OCI-LY1 (cell line): ENCODE results near the gene FOXC1.

Experiments used
- H2AFZ ChIP-seq: fragments of 200-600 bp; sonication (generic), shearing (Covaris generic); 2 replicates; pipeline ENCODE4 v1.6.0; 2014; ENCODE audit warnings: antibody characterized with exemption, mild to moderate bottlenecking, low read length
- H3F3A ChIP-seq: fragments of 200-600 bp; sonication (generic), shearing (Covaris generic); 2 replicates; pipeline ENCODE4 v1.6.0; 2014; ENCODE audit warnings: mild to moderate bottlenecking, antibody characterized with exemption, low read length, moderate library complexity; ENCODE audit not compliant: insufficient read depth
- H3K27ac ChIP-seq: fragments of 200-600 bp; sonication (generic); 2 replicates; pipeline ENCODE4 v1.5.1; 2014; ENCODE audit warnings: low read length, mixed run types, mild to moderate bottlenecking, low read depth; ENCODE audit not compliant: poor library complexity, severe bottlenecking
- H3K27me3 ChIP-seq: fragments of 200-600 bp; sonication (generic); 2 replicates; pipeline ENCODE4 v1.6.0; 2014; ENCODE audit warnings: antibody characterized with exemption, mild to moderate bottlenecking, low read length, moderate library complexity; ENCODE audit not compliant: insufficient read depth
- H3K36me3 ChIP-seq: fragments of 200-600 bp; sonication (generic); 2 replicates; pipeline ENCODE4 v1.6.1; 2014; ENCODE audit warnings: mild to moderate bottlenecking, antibody characterized with exemption, low read length, moderate library complexity, mixed read lengths; ENCODE audit not compliant: insufficient read depth
- H3K4me1 ChIP-seq: fragments of 200-600 bp; sonication (generic); 2 replicates; pipeline ENCODE4 v1.5.1; 2014; ENCODE audit warnings: mild to moderate bottlenecking, low read length, moderate library complexity; ENCODE audit not compliant: insufficient read depth, severe bottlenecking
- H3K4me2 ChIP-seq: fragments of 200-600 bp; sonication (generic), shearing (Covaris generic); 2 replicates; pipeline ENCODE4 v1.6.1; 2014; ENCODE audit warnings: low read length
- H3K4me3 ChIP-seq: fragments of 200-600 bp; sonication (generic); 2 replicates; pipeline ENCODE4 v1.5.1; 2014; ENCODE audit warnings: low read length, low read depth, mild to moderate bottlenecking, mixed read lengths; ENCODE audit not compliant: poor library complexity, severe bottlenecking
- H3K79me2 ChIP-seq: fragments of 200-600 bp; shearing (Covaris generic); 2 replicates; pipeline ENCODE4 v1.6.1; 2016; ENCODE audit warnings: mixed run types, low read length, mixed read lengths; ENCODE audit not compliant: insufficient read depth
- H3K9ac ChIP-seq: fragments of 200-600 bp; sonication (generic), shearing (Covaris generic); 2 replicates; pipeline ENCODE4 v1.6.1; 2014; ENCODE audit warnings: mild to moderate bottlenecking, low read length, mixed read lengths
- H3K9me2 ChIP-seq: fragments of 200-600 bp; sonication (generic), shearing (Covaris generic); 2 replicates; pipeline ENCODE4 v1.6.1; 2014; ENCODE audit warnings: low read depth, mild to moderate bottlenecking, low read length, mixed read lengths
- H3K9me3 ChIP-seq: fragments of 200-600 bp; shearing (Covaris generic); 2 replicates; pipeline ENCODE4 v1.6.1; 2014; ENCODE audit warnings: low read length, mixed read lengths
- H4K20me1 ChIP-seq: fragments of 200-600 bp; sonication (generic), shearing (Covaris generic); 2 replicates; pipeline ENCODE4 v1.6.0; 2016; ENCODE audit warnings: mild to moderate bottlenecking, low read length; ENCODE audit not compliant: insufficient read depth
- CTCF ChIP-seq: fragments of 200-600 bp; sonication (generic), shearing (Covaris generic); IDR thresholded peaks from 2 replicates; pipeline ENCODE4 v1.5.1; 2017; ENCODE audit warnings: mild to moderate bottlenecking, antibody characterized with exemption, low read length, moderate library complexity, mixed read lengths
- EZH2 ChIP-seq: fragments of 200-600 bp; sonication (generic), shearing (Covaris generic); IDR thresholded peaks from 2 replicates; pipeline ENCODE4 v1.8.0; 2017; ENCODE audit warnings: borderline replicate concordance, mixed run types, mild to moderate bottlenecking, antibody characterized with exemption, low read length, moderate library complexity, mixed read lengths

The FOXC1 gene

GRCh38 chr6:1600063-1600763, 9.5 kb upstream of the FOXC1 start:
- Histone ChIP-seq H3K36me3 (no peaks in the 10 kb centered on the region), H3K4me3 (no peak overlapping the region), H3K9ac (no peak overlapping the region), H3K9me2 (no peaks in the 10 kb centered on the region), H3K27ac (no peak overlapping the region), H2AFZ (no peak overlapping the region), H3K27me3 (peaks cover 12% of the 10 kb centered on the region; the same call in 1 of the 2 replicates), H3K4me1 (peaks cover 12% of the 10 kb centered on the region), H3K9me3 (no peaks in the 10 kb centered on the region), H3K4me2 (no peak overlapping the region), H4K20me1 (no peaks in the 10 kb centered on the region), H3F3A (no peaks in the 10 kb centered on the region), H3K79me2 (no peaks in the 10 kb centered on the region)
- TF ChIP-seq CTCF (no peak), EZH2 (no peak)

- Histone ChIP-seq H3K79me2 (no peaks in the 10 kb centered on the region), H4K20me1 (no peaks in the 10 kb centered on the region), H3K27ac (no peak overlapping the region), H3K9me2 (no peaks in the 10 kb centered on the region), H3K4me3 (no peak overlapping the region), H3K9ac (no peak overlapping the region), H3K4me1 (peaks cover 17% of the 10 kb centered on the region), H3K27me3 (peaks cover 12% of the 10 kb centered on the region; the same call in 1 of the 2 replicates), H3F3A (no peaks in the 10 kb centered on the region), H2AFZ (no peak overlapping the region), H3K36me3 (no peaks in the 10 kb centered on the region), H3K4me2 (no peak overlapping the region), H3K9me3 (no peaks in the 10 kb centered on the region)
- TF ChIP-seq CTCF (no peak), EZH2 (no peak)
Measured at GRCh38 chr6:1600764-1601157, 9.0 kb upstream of the FOXC1 start.

- no peak overlapping the region for H3K4me3 ChIP-seq
- H3K27me3 ChIP-seq, result peaks cover 12% of the 10 kb centered on the region; the same call in 1 of the 2 replicates
Measured at GRCh38 chr6:1601158-1602048, 8.3 kb upstream of the FOXC1 start.

More at GRCh38 chr6:1601158-1602048, 8.3 kb upstream of the FOXC1 start:
- H3K36me3 ChIP-seq, result no peaks in the 10 kb centered on the region
- H3K4me1 ChIP-seq, result peaks cover 24% of the 10 kb centered on the region
- H3F3A ChIP-seq, result no peaks in the 10 kb centered on the region
- no peaks in the 10 kb centered on the region for H4K20me1 ChIP-seq
- no peak overlapping the region for H3K9ac ChIP-seq
- no peaks in the 10 kb centered on the region for H3K9me2 ChIP-seq
- no peaks in the 10 kb centered on the region for H3K9me3 ChIP-seq
- H2AFZ ChIP-seq, result no peak overlapping the region
- TF ChIP-seq EZH2, result no peak
- TF ChIP-seq CTCF, result no peak
- H3K4me2 ChIP-seq, result no peak overlapping the region
- no peak overlapping the region for H3K27ac ChIP-seq
- no peaks in the 10 kb centered on the region for H3K79me2 ChIP-seq
